Gastroesophageal sphincter (tissue), 4 donors: ENCODE results near the gene ZBTB21. TPM values are rescaled to one million over a fixed set of nuclear protein-coding genes. Genes with fewer than 3 reads are reported as not detected.

ENCODE experiments used
- ATAC-seq: fragments of 150-250 bp; one replicate; pipeline ENCODE4 v1.9.1; 2016; ENCODE audit warnings: mild to moderate bottlenecking, moderate library complexity
- H3K27ac ChIP-seq, 4 donors: fragments of 200-600 bp; sonication (generic) in 3 of 4; 1 replicate in 3 of 4; 2 replicates in 1 of 4; pipeline ENCODE4 v1.5.1; 2016 to 2019
- H3K27me3 ChIP-seq: fragments of 200-600 bp; sonication (generic); one replicate; pipeline ENCODE4 v1.5.1; 2019
- H3K36me3 ChIP-seq, 2 donors: fragments of 200-600 bp; sonication (generic); one replicate each; pipeline ENCODE4 v1.5.1; 2019; ENCODE audit warnings: control low read depth in 1 of 2
- H3K4me1 ChIP-seq, 3 donors: fragments of 200-600 bp; sonication (generic); 1 replicate in 2 of 3; 2 replicates in 1 of 3; pipeline ENCODE4 v1.5.1; 2016 to 2019; ENCODE audit warnings: control low read depth in 2 of 3
- H3K4me3 ChIP-seq, 2 donors: fragments of 200-600 bp; sonication (generic); one replicate each; pipeline ENCODE4 v1.5.1; 2019; ENCODE audit warnings: mild to moderate bottlenecking in 1 of 2, moderate library complexity in 1 of 2
- H3K9me3 ChIP-seq, 3 donors: fragments of 200-600 bp; sonication (generic); one replicate each; pipeline ENCODE4 v1.5.1; 2017 to 2019; ENCODE audit warnings: control low read depth in 2 of 3
- CTCF ChIP-seq, 4 experiments: fragments of 200-600 bp in 2 of 4; fragments of 450-650 bp in 2 of 4; sonication (generic) in 1 of 4; IDR thresholded peaks; one replicate each; pipeline ENCODE4 v1.5.1; 2017 to 2019; ENCODE audit warnings: antibody characterized with exemption in 4 of 4, mild to moderate bottlenecking in 2 of 4, moderate library complexity in 2 of 4
- EP300 ChIP-seq: sonication (generic); formaldehyde crosslinking; IDR thresholded peaks from one replicate; pipeline ENCODE4 v1.6.1; 2017; ENCODE audit warnings: antibody characterized with exemption, mild to moderate bottlenecking
- POLR2A ChIP-seq, 2 donors: fragments of 450-650 bp; IDR thresholded peaks; one replicate each; pipeline ENCODE4 v1.6.1; 2017; ENCODE audit warnings: antibody characterized with exemption in 2 of 2, mild to moderate bottlenecking in 2 of 2, moderate library complexity in 1 of 2
- POLR2AphosphoS5 ChIP-seq: sonication (generic); formaldehyde crosslinking; IDR thresholded peaks from one replicate; pipeline ENCODE4 v1.6.1; 2017; ENCODE audit warnings: antibody characterized with exemption
- WGBS, 2 donors: methylation state at CpG; one replicate each; pipeline ENCODE4 v1.1.5; 2018; ENCODE audit warnings: low coverage in 1 of 2; 5-methylcytosine and 5-hydroxymethylcytosine counted together
- total RNA-seq, 4 donors: library from RNA; depleted of rRNA; stranded (reverse); fragments of >200 nt; gene quantifications; one replicate each; pipeline ENCODE4 v1.1.0, GENCODE V29; 2016

ZBTB21 gene
- total RNA-seq, 4 donors from 2014 or later = 6.6 to 14.1 (median 9.4) TPM

DNA sequence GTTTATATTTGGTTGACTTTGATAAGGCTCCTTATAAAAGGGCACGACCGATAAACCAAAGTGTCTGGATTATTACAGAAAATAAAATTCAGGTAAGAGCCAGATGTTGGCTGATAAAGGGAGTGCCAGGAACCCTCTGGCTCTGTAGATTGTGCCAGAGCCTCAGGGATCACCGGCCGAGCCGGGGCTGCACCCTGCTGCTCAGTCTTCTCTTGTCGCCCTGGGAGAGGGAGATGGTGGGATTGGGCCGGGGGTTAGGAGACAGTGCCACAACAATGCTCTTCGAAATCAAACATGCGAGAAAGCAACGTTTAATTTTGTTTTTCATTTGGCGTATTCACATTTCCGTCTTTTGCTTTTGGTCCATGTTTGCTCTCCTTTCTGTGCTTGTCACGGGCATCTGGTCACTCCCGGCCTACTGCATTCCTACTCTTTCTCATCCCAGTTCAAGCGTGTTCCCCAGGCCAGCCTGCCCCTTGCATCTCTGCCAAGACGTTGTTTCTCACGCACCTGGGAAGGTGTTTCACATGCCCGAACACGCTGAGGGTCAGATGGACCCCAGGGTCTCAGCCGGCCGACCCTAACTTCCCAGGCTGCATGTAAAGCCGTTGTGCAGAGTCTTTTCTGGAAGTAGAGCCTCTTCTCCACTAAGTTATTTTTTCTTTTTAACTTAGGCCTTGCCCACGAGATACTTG, 37.5 kb downstream of the ZBTB21 start:
- Histone ChIP-seq H3K9me3 (no peaks in the 10 kb centered on the region), H3K4me3 (no peak overlapping the region), H3K27ac (no peak overlapping the region), H3K27me3 (no peaks in the 10 kb centered on the region), H3K4me1 (no peaks in the 10 kb centered on the region), H3K36me3 (no peaks in the 10 kb centered on the region)
- WGBS, 2 donors = 89 to 100% methylated on average over 2 to 18 of the region's 23 CpGs
- TF ChIP-seq CTCF (IDR thresholded peaks at IDR 0.05) (no peak), EP300 (no peak), POLR2AphosphoS5 (no peak), POLR2A (IDR thresholded peaks at IDR 0.05) (no peak)
- ATAC-seq = no peak

GRCh38 chr21:41971891-41972290, 38.3 kb downstream of the ZBTB21 start:
- TF ChIP-seq EP300 (no peak), CTCF (IDR thresholded peaks at IDR 0.05) (no peak), POLR2A (IDR thresholded peaks at IDR 0.05) (no peak), POLR2AphosphoS5 (no peak)
- H3K4me3 ChIP-seq = no peak overlapping the region
- H3K27ac ChIP-seq = no peak overlapping the region
- no peak for ATAC-seq
- 84 to 87% methylated on average over 5 to 6 of the region's 6 CpGs for WGBS, 2 donors
- H3K36me3 ChIP-seq = no peaks in the 10 kb centered on the region
- no peaks in the 10 kb centered on the region for H3K27me3 ChIP-seq
- no peaks in the 10 kb centered on the region for H3K4me1 ChIP-seq
- no peaks in the 10 kb centered on the region for H3K9me3 ChIP-seq

DNA sequence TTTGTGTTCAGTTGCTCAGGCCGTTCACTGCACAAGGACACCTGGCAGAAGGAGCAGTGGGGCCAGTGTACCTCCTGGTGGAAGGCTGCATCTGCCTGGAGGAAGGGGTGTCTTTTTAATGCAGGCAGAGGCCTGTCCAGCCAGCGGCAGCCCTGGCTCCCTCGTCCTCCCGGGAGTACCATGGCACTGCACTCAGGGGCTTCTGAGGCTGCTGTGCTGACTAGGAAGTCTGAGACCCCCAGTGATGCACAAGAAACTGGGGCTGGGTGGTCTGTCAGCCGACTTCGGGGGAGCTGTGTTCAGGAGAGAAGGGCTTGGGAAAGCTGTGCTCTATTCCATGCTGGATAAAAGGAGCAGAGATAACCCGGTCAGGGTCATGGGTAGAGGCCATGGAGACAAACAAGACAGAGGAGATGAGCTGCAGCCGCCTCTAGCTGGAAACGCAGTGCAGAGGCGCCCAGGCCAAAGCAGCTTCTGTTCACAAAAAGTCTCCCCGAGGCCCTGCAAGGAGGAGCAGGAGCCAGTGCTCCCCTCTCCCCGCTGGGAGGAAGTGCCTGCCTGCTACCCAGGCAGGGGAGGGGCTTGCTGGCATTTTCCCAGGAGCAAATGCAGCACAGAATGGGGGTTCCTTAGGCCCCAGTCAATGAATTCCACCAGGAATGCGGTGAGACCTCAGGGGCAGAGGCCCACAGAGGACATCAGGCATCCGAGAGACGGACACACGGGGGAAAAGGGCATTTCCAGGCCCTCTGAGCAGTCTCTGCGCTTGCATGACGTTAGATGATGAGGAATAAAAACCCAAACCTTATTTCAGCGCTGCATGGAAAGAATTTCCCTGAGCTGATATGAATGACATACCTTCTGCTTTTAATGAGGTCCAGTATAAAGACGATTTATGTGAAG, 39.2 kb downstream of the ZBTB21 start:
- Histone ChIP-seq H3K4me3 (no peak overlapping the region), H3K36me3 (no peaks in the 10 kb centered on the region), H3K4me1 (no peaks in the 10 kb centered on the region), H3K27me3 (no peaks in the 10 kb centered on the region), H3K9me3 (no peaks in the 10 kb centered on the region), H3K27ac (no peak overlapping the region)
- WGBS, 2 donors = 67 to 79% methylated on average over 7 to 9 of the region's 20 CpGs
- TF ChIP-seq CTCF (IDR thresholded peaks at IDR 0.05) = no peak
- no peak for TF ChIP-seq EP300
- ATAC-seq = no peak

- Histone ChIP-seq H3K27ac (no peak overlapping the region), H3K36me3 (no peaks in the 10 kb centered on the region), H3K4me3 (no peak overlapping the region), H3K4me1 (no peaks in the 10 kb centered on the region), H3K9me3 (no peaks in the 10 kb centered on the region), H3K27me3 (no peaks in the 10 kb centered on the region)
- WGBS, 2 donors = no CpG with 5 or more reads among the region's 5 CpGs
- no peak for ATAC-seq
- TF ChIP-seq CTCF (IDR thresholded peaks at IDR 0.05) = no peak
- no peak for TF ChIP-seq EP300
- no peak for TF ChIP-seq POLR2AphosphoS5
- no peak for TF ChIP-seq POLR2A (IDR thresholded peaks at IDR 0.05)
Observed at GRCh38 chr21:41970106-41970391, 40.1 kb downstream of the ZBTB21 start.

DNA sequence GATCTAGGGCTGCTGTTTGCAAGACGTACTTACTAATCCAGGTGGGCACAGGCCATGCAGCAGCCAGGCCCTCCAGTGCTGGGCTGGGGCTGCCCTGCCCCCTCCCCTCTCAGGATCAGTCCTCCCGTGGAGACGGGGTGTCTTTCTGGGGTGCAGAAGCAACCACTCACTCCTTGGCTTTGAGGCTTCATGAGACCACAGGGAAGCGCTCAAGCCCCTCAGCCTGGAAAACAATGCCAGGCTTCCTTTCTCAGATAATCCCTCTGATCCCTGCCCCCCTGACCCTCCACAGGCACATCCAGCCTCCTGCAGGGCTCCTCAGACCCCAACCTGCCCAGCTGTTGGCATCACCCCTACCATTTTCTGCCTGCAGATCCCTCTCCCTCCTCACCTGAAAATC, 42.5 kb downstream of the ZBTB21 start:
- Histone ChIP-seq H3K4me1 (no peaks in the 10 kb centered on the region), H3K9me3 (no peaks in the 10 kb centered on the region), H3K36me3 (no peaks in the 10 kb centered on the region), H3K4me3 (no peak overlapping the region), H3K27ac (no peak overlapping the region), H3K27me3 (peaks cover 5% of the 10 kb centered on the region)
- ATAC-seq = no peak
- TF ChIP-seq POLR2AphosphoS5 (no peak), CTCF (IDR thresholded peaks at IDR 0.05) (no peak), POLR2A (IDR thresholded peaks at IDR 0.05) (no peak), EP300 (no peak)
- WGBS, 2 donors = 100% methylated on average over 2 of the region's 4 CpGs; no CpG with 5 or more reads in 1 of the 2 donors
